ENCODE results near the gene NARS2.
"Not testable (repeated sequence)": the region's sequence is repeated elsewhere in the genome, so short reads cannot be mapped to it uniquely, and the experiment has no call there.

The NARS2 gene

GRCh38 chr11:78574386-78575381 is at the start of gene NARS2:
TSS of gene NARS2 (minus strand) at chr11:78574864. CDS start at chr11:78574488, 376 bp downstream.
- DNase-seq (ENCODE audit: insufficient read length, low spot score) (peak; percentile 99), FAIRE-seq (peak; percentile 97)

- FAIRE-seq (no peak), DNase-seq (ENCODE audit: insufficient read length, low spot score) (no peak)
Measured at GRCh38 chr11:78622666-78623065, 48.0 kb upstream of the NARS2 start.

GRCh38 chr11:78620159-78620558 is 45.5 kb upstream of the NARS2 start:
- FAIRE-seq (no peak), DNase-seq (ENCODE audit: insufficient read length, low spot score) (no peak)

- FAIRE-seq: no peak
- DNase-seq (ENCODE audit: insufficient read length, low spot score): no peak
Measured at GRCh38 chr11:78615724-78616123, 41.1 kb upstream of the NARS2 start.

GRCh38 chr11:78613378-78613813 is 38.7 kb upstream of the NARS2 start:
- FAIRE-seq (no peak), DNase-seq (ENCODE audit: insufficient read length, low spot score) (no peak)

GRCh38 chr11:78612721-78613377 is 38.2 kb upstream of the NARS2 start:
- FAIRE-seq (no peak), DNase-seq (ENCODE audit: insufficient read length, low spot score) (no peak)

- not testable (repeated sequence) for DNase-seq (ENCODE audit: insufficient read length, low spot score); FAIRE-seq
Measured at GRCh38 chr11:78609321-78609720, 34.7 kb upstream of the NARS2 start.

GRCh38 chr11:78607696-78608095 is 33.0 kb upstream of the NARS2 start:
- no peak for DNase-seq (ENCODE audit: insufficient read length, low spot score)
- FAIRE-seq: no peak

GRCh38 chr11:78606667-78607066 is 32.0 kb upstream of the NARS2 start:
- FAIRE-seq: no peak
- DNase-seq (ENCODE audit: insufficient read length, low spot score): no peak

- FAIRE-seq (no peak), DNase-seq (ENCODE audit: insufficient read length, low spot score) (no peak)
Measured at GRCh38 chr11:78605296-78605695, 30.6 kb upstream of the NARS2 start.

- DNase-seq (ENCODE audit: insufficient read length, low spot score): no peak
- FAIRE-seq: no peak
Measured at GRCh38 chr11:78603792-78604191, 29.1 kb upstream of the NARS2 start.

GRCh38 chr11:78602771-78603170 is 28.1 kb upstream of the NARS2 start:
- DNase-seq (ENCODE audit: insufficient read length, low spot score); FAIRE-seq: not testable (repeated sequence)

- not testable (repeated sequence) for FAIRE-seq; DNase-seq (ENCODE audit: insufficient read length, low spot score)
Measured at GRCh38 chr11:78601066-78601465, 26.4 kb upstream of the NARS2 start.

- not testable (repeated sequence) for FAIRE-seq; DNase-seq (ENCODE audit: insufficient read length, low spot score)
Measured at GRCh38 chr11:78597579-78597978, 22.9 kb upstream of the NARS2 start.

GRCh38 chr11:78595436-78596130 is 20.9 kb upstream of the NARS2 start:
- peak; percentile 28 for FAIRE-seq
- DNase-seq (ENCODE audit: insufficient read length, low spot score): no peak

- FAIRE-seq: no peak
Measured at GRCh38 chr11:78594814-78595213, 20.1 kb upstream of the NARS2 start.

GRCh38 chr11:78588517-78588916 is 13.9 kb upstream of the NARS2 start:
- FAIRE-seq (no peak), DNase-seq (ENCODE audit: insufficient read length, low spot score) (no peak)

More at GRCh38 chr11:78594814-78595213, 20.1 kb upstream of the NARS2 start:
- no peak for DNase-seq (ENCODE audit: insufficient read length, low spot score)

GRCh38 chr11:78587446-78587845 is 12.8 kb upstream of the NARS2 start:
- FAIRE-seq: no peak
- DNase-seq (ENCODE audit: insufficient read length, low spot score): no peak

- no peak for FAIRE-seq
- DNase-seq (ENCODE audit: insufficient read length, low spot score): no peak
Measured at GRCh38 chr11:78586452-78587046, 11.9 kb upstream of the NARS2 start.

GRCh38 chr11:78583889-78584288 is 9.2 kb upstream of the NARS2 start:
- DNase-seq (ENCODE audit: insufficient read length, low spot score): no peak
- FAIRE-seq: no peak
